Measurements from ENCODE around the gene CBFB.
"Not testable (repeated sequence)": the region's sequence is repeated elsewhere in the genome, so short reads cannot be mapped to it uniquely, and the experiment has no call there.

Gene CBFB

DNA sequence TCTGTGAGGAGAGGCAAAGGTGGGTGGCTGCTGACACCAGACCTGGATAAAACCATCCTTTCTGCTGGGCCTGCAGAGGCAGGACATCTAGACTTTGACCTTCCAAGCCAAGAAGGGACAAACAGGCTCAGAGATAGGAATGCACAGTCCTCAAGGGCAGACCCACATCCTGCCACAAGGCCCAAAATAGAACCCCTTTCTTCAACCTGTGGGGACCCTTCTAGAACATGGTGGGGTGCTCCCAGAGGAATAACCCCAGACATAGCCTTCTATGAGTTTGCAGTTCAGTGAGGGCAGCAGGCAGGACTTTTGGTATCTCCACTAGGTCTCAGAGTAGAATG, 3.8 kb upstream of the CBFB start:
- H3K4me3 Mint-ChIP-seq, result no peak overlapping the region
- peaks cover 13% of the 10 kb centered on the region for H3K4me1 Mint-ChIP-seq (ENCODE audit: low read depth)
- no peak overlapping the region for H3K27ac Mint-ChIP-seq

DNA sequence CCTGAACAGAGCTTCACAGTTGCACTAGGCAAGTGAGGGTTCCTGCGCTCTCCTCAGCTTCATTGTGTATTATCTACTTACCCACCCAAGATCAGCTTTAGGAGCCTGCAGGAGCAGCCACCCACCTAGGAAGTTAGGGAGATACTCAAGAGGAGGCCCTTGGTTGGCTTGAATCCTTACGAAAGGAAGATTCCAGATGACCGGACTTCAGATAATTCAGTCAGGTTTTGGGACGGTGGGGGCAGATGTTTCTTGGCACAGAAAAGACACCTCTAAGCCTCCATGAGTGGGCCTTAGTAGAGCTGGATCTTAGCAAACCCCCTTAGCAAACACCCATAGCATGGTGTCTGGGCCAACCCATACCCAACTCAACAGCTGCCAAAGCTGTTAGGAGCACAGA, 2.4 kb upstream of the CBFB start:
- Mint-ChIP-seq H3K9me3 (no peaks in the 10 kb centered on the region), H3K27ac (no peak overlapping the region), H3K36me3 (ENCODE audit: low read depth) (peaks cover 17% of the 10 kb centered on the region), H3K4me1 (ENCODE audit: low read depth) (peaks cover 25% of the 10 kb centered on the region), H3K4me3 (no peak overlapping the region), H3K27me3 (no peaks in the 10 kb centered on the region)

More for the DNA sequence above, 3.8 kb upstream of the CBFB start:
- no peaks in the 10 kb centered on the region for H3K27me3 Mint-ChIP-seq
- no peaks in the 10 kb centered on the region for H3K9me3 Mint-ChIP-seq
- H3K36me3 Mint-ChIP-seq (ENCODE audit: low read depth), result peaks cover 4% of the 10 kb centered on the region

DNA sequence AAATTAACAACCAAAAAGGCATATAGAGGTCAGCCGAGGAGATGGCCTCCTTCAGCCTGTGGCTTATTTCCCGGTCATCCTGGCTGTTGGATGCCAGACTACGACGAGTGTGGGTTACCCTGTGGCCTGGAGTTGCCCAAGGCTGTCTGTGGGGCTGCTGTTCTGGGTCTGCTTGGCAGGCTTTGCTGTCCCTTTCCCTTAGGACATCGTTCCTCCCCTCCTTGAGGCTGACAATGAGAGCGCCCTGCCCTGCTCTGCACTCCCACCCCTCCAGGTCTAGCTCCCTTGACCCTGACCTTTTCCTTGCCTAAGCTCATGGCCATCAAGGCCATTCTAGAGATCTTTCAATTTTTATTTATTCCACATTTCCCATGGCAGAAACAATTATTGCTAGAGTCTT, 1.9 kb upstream of the CBFB start:
- Mint-ChIP-seq H3K27me3 (no peaks in the 10 kb centered on the region), H3K4me3 (peak overlapping the region; percentile 45), H3K27ac (peak overlapping the region; percentile 79), H3K9me3 (no peaks in the 10 kb centered on the region), H3K36me3 (ENCODE audit: low read depth) (peaks cover 22% of the 10 kb centered on the region), H3K4me1 (ENCODE audit: low read depth) (peaks cover 30% of the 10 kb centered on the region)

DNA sequence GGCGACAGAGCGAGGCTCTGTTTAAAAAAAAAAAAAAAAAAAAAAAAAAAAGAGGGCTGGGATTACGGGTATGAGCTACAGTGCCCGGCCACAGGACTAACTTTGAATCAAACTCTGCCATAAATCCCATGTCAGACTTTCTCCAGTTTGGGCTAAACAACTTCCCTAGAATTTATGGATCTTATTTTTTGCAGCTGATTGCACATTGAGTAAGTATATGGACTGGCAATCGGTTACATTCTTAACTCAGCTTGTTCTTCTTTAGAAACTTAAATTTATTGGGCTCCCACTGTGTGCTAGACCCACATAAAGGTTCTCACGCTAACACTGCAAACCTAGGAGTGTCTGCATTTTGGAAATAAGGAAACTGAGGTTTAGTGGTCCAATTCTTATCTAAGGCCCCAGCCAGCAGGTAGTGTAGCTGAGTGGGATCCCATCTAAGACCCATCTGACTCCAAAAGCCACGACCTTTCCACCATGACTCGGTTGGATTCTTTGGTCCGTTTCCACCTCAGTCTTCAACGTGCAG, 718 bp upstream of the CBFB start:
- Mint-ChIP-seq H3K4me1 (ENCODE audit: low read depth) (peaks cover 40% of the 10 kb centered on the region), H3K4me3 (peak overlapping the region; percentile 85), H3K27ac (peak overlapping the region; percentile 93), H3K27me3 (no peaks in the 10 kb centered on the region), H3K36me3 (ENCODE audit: low read depth) (peaks cover 34% of the 10 kb centered on the region), H3K9me3 (no peaks in the 10 kb centered on the region)

GRCh38 chr16:67029254-67030096, 526 bp downstream of the CBFB start:
- H3K9me3 Mint-ChIP-seq, result no peaks in the 10 kb centered on the region
- H3K4me3 Mint-ChIP-seq, result peak overlapping the region; percentile 91
- peak overlapping the region; percentile 88 for H3K27ac Mint-ChIP-seq
- no peaks in the 10 kb centered on the region for H3K27me3 Mint-ChIP-seq
- peaks cover 37% of the 10 kb centered on the region for H3K36me3 Mint-ChIP-seq (ENCODE audit: low read depth)
- H3K4me1 Mint-ChIP-seq (ENCODE audit: low read depth), result peaks cover 49% of the 10 kb centered on the region

- no peaks in the 10 kb centered on the region for H3K9me3 Mint-ChIP-seq
- peak overlapping the region; percentile 91 for H3K4me3 Mint-ChIP-seq
- peak overlapping the region; percentile 88 for H3K27ac Mint-ChIP-seq
- no peaks in the 10 kb centered on the region for H3K27me3 Mint-ChIP-seq
- H3K36me3 Mint-ChIP-seq (ENCODE audit: low read depth), result peaks cover 46% of the 10 kb centered on the region
- H3K4me1 Mint-ChIP-seq (ENCODE audit: low read depth), result peaks cover 58% of the 10 kb centered on the region
Measured at GRCh38 chr16:67030221-67030962, 1.4 kb downstream of the CBFB start.

DNA sequence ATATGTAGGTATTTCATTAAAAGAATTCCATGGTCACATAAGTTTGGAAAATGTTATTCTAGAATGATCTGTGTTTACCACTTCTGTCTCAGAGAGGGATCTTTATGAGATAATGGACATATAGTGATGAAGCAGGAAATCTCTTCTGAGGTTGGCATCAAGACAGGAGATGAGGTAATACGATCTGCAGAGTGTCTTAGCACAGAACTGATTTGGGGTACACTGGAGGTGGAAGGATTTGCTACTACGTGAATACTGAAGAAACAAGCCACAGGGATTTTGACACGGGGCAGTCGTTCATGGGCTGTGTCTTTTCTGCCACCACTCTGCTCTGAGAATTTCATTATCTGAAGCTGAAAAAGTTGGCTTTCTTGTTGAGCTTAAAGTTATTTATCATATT, 5.5 kb downstream of the CBFB start:
- peak overlapping the region; percentile 9 for H3K27ac Mint-ChIP-seq
- H3K4me3 Mint-ChIP-seq, result peak overlapping the region; percentile 16
- peaks cover 77% of the 10 kb centered on the region for H3K36me3 Mint-ChIP-seq (ENCODE audit: low read depth)
- peaks cover 67% of the 10 kb centered on the region for H3K4me1 Mint-ChIP-seq (ENCODE audit: low read depth)
- H3K9me3 Mint-ChIP-seq, result no peaks in the 10 kb centered on the region
- H3K27me3 Mint-ChIP-seq, result no peaks in the 10 kb centered on the region

DNA sequence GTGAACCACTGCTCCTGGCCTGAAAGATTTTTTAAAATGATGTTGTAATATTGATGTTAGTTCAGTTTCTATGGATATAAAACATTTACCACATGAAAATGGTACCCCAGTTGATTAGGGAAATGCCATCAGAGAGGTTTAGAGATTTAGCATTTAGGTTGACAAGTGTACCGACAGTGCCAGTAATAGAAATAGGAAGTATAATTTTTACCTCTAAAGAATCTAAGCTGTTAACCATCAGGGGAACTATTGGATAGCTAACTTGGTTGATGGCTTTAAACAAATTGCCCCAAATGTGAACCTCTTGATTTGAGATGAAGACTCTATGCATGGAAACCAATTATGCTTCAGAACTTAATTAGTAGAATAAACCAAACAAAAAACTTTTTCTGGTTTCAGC, 6.4 kb downstream of the CBFB start:
- H3K36me3 Mint-ChIP-seq (ENCODE audit: low read depth), result peaks cover 80% of the 10 kb centered on the region
- no peaks in the 10 kb centered on the region for H3K9me3 Mint-ChIP-seq
- H3K4me3 Mint-ChIP-seq, result no peak overlapping the region
- no peak overlapping the region for H3K27ac Mint-ChIP-seq
- H3K27me3 Mint-ChIP-seq, result no peaks in the 10 kb centered on the region
- H3K4me1 Mint-ChIP-seq (ENCODE audit: low read depth), result peaks cover 68% of the 10 kb centered on the region

GRCh38 chr16:67036323-67036741, 7.4 kb downstream of the CBFB start:
- H3K9me3 Mint-ChIP-seq, result no peaks in the 10 kb centered on the region
- peaks cover 81% of the 10 kb centered on the region for H3K36me3 Mint-ChIP-seq (ENCODE audit: low read depth)
- H3K27ac Mint-ChIP-seq, result no peak overlapping the region
- no peak overlapping the region for H3K4me3 Mint-ChIP-seq
- H3K4me1 Mint-ChIP-seq (ENCODE audit: low read depth), result peaks cover 68% of the 10 kb centered on the region
- no peaks in the 10 kb centered on the region for H3K27me3 Mint-ChIP-seq

- Mint-ChIP-seq H3K36me3 (ENCODE audit: low read depth) (peaks cover 70% of the 10 kb centered on the region), H3K27ac (no peak overlapping the region), H3K27me3 (no peaks in the 10 kb centered on the region), H3K4me3 (no peak overlapping the region), H3K4me1 (ENCODE audit: low read depth) (peaks cover 49% of the 10 kb centered on the region), H3K9me3 (no peaks in the 10 kb centered on the region)
Measured at GRCh38 chr16:67039260-67040020, 10.5 kb downstream of the CBFB start.

GRCh38 chr16:67040166-67040565, 11.2 kb downstream of the CBFB start:
- H3K27ac Mint-ChIP-seq, result no peak overlapping the region

DNA sequence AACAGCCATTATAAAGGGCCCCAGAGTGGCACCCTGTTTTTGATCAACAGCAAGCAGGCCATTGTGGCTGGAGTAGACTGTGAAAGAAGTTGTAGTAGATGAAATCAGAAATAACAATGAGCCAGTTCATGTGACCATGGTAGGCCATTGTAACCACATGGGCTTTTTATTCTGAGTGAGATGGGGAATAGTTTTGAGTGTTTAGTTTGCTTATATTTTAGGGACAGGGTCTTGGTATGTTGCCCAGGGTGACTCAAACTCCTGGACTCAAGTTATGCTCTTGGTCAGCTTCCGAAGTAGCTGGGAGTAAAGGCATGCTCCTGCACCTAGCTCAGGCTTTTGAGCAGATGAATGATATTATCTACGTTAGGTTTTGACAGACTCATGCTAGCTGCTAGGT, 12.0 kb downstream of the CBFB start:
- Mint-ChIP-seq H3K4me3 (no peak overlapping the region), H3K36me3 (ENCODE audit: low read depth) (peaks cover 57% of the 10 kb centered on the region), H3K27ac (peak overlapping the region; percentile 19), H3K9me3 (no peaks in the 10 kb centered on the region), H3K27me3 (no peaks in the 10 kb centered on the region), H3K4me1 (ENCODE audit: low read depth) (peaks cover 34% of the 10 kb centered on the region)

More at GRCh38 chr16:67040166-67040565, 11.2 kb downstream of the CBFB start:
- no peaks in the 10 kb centered on the region for H3K27me3 Mint-ChIP-seq
- no peaks in the 10 kb centered on the region for H3K9me3 Mint-ChIP-seq
- no peak overlapping the region for H3K4me3 Mint-ChIP-seq
- peaks cover 42% of the 10 kb centered on the region for H3K4me1 Mint-ChIP-seq (ENCODE audit: low read depth)
- H3K36me3 Mint-ChIP-seq (ENCODE audit: low read depth), result peaks cover 62% of the 10 kb centered on the region

- H3K27me3 Mint-ChIP-seq, H3K9me3 Mint-ChIP-seq, H3K4me3 Mint-ChIP-seq: not testable (repeated sequence)
- peaks cover 28% of the 10 kb centered on the region for H3K4me1 Mint-ChIP-seq (ENCODE audit: low read depth)
- peak overlapping the region; percentile 0 for H3K27ac Mint-ChIP-seq
- peaks cover 55% of the 10 kb centered on the region for H3K36me3 Mint-ChIP-seq (ENCODE audit: low read depth)
Measured at GRCh38 chr16:67041520-67041919, 12.6 kb downstream of the CBFB start.

GRCh38 chr16:67043420-67043819, 14.5 kb downstream of the CBFB start:
- Mint-ChIP-seq H3K4me3 (no peak overlapping the region), H3K27me3 (no peaks in the 10 kb centered on the region), H3K27ac (no peak overlapping the region), H3K4me1 (ENCODE audit: low read depth) (peaks cover 27% of the 10 kb centered on the region), H3K9me3 (no peaks in the 10 kb centered on the region), H3K36me3 (ENCODE audit: low read depth) (peaks cover 43% of the 10 kb centered on the region)

DNA sequence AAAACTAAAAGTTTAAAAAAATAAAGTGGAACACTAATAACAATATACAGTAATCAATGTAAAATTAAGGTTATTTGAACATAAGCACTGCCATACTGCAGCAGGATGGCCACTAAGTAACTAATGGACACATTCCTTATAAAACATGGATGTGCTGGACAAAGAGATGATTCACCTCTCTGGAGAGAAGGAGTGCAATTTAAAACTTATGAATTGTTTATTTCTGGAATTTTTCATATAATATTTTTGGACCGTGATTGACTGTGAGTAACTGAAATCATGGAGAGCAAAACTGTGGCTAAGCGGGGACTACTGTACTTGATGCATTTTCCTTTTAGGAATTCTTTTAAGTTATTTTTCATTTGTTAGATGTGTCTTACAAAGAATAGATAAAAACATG, 21.8 kb downstream of the CBFB start:
- Mint-ChIP-seq H3K4me1 (ENCODE audit: low read depth) (peaks cover 36% of the 10 kb centered on the region), H3K27me3 (no peaks in the 10 kb centered on the region), H3K4me3 (no peak overlapping the region), H3K36me3 (ENCODE audit: low read depth) (peaks cover 29% of the 10 kb centered on the region), H3K27ac (no peak overlapping the region), H3K9me3 (no peaks in the 10 kb centered on the region)

Measured in stimulated activated naive CD8-positive, alpha-beta T cell treated with anti-CD3 and anti-CD28 coated beads, Interleukin-15, Interleukin-2, amounts not matched to agents 100 ng/mL and 50 ng/mL, for 24 hours (primary cell).